Activated CD8-positive, alpha-beta memory T cell treated with anti-CD3 and anti-CD28 coated beads, Interleukin-2, amount 50 U/mL, for 24 hours (primary cell): ENCODE data around the gene FMNL3.
"Not testable (repeated sequence)": the region's sequence is repeated elsewhere in the genome, so short reads cannot be mapped to it uniquely, and the experiment has no call there.

Experiments used
- DNase-seq: peaks from one replicate; pipeline ENCODE4 v3.0.0-alpha.2; 2020; ENCODE audit errors: extremely low read depth

The FMNL3 gene

DNA sequence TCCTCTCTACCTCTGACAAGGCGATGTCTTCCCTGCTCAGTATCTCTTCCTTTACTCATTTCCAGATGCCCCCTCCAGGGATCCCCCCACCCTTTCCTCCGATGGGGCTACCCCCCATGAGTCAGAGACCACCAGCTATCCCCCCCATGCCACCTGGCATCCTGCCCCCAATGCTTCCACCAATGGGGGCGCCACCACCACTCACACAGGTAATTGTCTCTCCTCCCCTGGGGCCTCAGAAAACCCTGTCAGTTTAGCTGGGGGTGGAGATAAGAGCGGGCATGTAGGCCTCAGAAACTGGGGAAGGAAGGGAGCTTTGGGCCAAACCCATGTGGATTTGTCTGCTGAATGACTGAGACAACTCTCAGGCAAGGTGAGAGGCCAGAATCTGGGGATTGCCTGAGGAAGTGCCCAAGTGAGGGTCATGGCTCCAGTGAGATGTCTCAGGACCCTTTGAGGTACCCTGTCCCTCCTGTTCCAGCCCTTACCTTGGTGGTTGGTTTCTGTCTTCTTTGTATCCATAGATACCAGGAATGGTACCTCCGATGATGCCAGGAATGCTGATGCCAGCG lies 75.8 kb downstream of the FMNL3 start:
- no peak for DNase-seq

DNA sequence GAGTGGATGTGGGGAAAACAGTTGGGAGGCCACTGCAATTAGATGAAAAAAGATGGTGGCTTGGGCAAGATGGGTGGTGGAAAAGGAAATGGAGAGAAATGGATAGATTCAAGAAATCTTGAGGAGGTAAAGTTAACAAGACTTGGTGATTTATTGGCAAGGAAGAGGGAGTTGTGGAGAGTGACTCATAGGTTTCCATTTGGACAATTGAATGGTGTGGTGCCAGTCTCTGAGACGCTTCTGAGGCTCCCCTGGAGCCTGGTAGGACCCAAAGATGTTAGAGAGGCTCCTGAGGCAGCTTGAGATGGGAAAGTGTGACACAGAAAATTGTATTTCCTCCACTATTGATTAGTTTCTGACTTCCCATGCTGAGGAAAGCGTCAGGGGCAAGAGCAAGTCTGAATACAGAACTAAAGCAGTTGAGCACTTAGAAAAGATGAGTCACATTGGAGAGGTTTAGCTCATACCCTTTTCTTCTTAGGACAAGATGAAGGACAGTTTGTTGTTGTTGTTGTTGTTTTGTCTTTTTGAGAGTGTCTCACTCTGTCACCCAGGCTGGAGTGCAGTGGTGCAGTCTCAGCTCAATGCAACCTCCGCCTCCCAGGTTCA lies 79.3 kb downstream of the FMNL3 start:
- no peak for DNase-seq

DNA sequence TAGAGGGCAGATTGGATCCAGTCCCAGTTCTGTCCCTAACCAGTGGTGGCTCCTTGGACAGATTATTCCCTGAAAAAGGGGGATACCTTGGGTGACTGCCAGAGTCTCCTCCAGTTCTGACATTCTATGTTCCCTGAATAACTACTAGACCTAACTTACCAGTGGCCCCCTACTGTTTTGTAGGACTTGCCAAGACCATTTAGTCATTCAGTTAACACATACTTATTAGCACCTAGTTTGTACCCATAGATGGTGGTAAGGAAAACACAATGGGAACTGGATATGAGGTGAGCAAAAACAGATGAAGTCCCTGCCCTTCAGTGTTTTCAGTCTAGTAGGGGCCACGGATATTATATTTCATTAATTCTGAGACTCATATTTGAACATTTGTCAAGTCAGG lies 80.4 kb downstream of the FMNL3 start:
- no peak for DNase-seq

DNA sequence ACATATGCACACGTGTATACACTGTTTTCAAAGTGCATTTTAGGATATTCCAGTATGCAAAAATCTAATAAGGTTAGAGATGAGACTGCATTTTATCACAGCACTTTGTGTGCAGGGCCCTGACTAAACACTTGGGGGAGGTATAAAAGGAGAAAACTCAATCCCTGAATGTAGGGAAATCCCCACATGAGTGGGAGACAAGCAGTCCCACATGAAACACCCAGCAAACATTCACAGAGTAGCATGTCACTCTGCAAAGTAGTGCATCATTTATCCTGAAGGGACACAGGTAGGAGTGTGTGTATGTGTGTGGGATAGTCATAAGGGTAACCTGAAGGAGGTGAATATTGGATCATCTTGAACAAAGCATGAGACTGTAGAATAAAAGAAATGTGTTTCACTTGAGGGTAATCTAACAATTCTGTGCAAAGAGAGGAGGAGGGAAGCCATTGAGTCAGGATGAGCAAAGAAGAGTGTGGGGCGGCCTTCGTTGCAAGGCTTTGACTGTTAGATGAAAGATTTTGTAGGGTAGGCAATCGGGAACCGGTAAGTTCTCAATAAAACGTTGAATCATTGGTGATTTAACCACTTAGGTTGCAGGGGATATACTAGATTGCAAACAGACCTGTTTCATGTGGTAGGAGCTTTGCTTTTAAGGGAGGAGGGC lies 80.9 kb downstream of the FMNL3 start:
- no peak for DNase-seq

DNA sequence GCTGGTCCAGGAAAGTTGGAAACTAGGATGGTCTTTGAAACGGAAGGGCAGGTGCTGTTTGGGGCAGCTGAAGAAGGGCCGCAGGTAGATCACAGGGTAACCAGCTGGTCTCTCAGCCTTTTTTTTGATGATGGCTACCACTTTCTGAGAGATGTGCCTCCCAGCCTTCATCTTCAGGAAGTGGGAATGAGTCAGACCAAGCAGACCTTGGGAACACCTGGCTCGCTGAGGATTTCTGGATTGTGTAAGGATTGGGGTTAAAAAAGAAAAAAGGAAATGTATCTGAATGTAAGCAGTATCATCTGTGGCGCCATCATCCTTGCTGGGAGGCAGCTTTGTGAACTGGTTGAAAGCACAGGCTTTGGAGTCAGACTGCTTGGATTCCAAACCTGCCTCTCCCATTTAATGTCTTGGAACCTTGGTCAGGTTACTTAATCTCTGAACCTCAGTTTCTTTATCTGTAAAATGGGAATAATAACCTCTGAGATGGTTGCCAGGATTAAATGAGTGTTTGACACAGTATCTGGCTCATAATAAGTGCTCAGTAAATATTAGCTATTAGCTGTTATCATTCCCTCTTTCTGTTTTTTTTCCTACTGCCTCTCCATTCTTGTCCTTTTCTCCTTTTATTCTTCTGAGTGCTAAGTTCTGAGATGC lies 82.2 kb downstream of the FMNL3 start:
- DNase-seq, result no peak

DNA sequence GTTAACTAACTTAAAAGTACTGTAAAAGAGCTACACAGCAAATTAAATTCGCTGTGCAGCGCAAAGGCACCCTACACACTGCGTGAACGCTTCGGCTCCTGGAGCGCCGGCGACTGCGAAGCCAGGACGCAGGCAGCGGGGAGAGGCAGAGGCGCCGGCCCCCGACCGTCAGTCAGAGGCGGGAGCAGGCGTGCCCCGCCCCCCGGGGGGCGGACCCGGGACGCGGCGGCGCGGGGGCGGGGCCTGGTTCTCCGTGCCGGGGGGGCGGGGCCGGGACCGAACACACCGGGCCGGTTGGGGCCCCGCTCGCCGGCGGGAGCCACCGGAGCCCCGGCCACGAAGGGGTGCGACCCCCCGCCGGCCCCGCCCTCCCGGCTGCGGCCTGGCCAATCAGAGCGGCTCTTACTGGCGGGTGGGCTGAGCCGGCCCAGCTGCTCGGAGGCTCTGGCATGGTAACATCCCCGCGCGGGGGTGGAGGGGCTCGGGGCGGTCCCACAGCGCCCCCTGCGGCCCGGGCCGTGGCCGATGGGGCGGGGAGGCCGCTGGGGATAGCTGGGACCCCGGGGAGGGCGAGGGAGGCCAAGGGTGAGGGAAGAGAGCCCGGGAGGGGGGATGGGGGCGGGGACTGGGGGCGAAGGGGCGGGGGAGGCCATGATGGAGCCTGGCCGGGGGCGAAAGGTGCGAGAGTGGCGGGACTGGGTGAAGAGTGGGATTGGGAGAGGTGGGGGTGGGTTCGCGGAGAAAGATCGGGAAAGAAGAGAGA lies 83.9 kb downstream of the FMNL3 start, which contains the start of gene PRPF40B:
PRPF40B (plus strand) TSS at position 420 of the 763 bp plus-strand sequence; CDS start at position 450, 30 bp downstream.
- DNase-seq, result peak; percentile 38

DNA sequence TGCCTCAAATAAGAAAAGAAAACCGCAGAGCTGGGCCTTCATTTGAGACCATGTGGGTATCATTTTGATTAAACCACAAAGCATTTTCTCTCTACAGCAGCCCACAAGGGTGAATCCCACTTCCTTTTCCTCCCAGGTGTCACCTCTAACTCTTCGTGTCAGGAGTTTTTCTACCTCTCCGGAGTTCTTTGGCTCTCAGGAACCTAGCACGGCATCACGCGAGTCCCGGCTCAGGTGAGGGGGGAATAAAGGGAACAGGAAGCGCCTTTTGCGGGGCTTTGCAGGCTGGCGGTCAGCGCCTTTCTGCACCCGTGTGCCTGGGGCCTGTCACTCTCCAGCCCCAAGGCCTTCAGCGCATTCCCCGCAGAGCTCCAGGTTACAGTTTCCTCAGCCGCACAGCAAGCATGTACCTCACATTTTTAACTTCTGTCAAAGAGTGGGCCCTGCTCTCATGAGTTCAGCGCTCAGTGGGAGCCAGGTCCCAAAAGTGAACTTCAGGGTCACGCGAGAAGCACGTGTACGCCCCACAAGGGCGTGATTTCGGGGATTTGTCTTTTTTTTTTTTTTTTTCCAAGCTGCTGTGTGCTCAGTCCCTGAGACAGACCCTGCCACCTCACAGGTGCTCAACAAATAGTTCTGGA lies 84.6 kb downstream of the FMNL3 start:
- DNase-seq, result peak; percentile 7

DNA sequence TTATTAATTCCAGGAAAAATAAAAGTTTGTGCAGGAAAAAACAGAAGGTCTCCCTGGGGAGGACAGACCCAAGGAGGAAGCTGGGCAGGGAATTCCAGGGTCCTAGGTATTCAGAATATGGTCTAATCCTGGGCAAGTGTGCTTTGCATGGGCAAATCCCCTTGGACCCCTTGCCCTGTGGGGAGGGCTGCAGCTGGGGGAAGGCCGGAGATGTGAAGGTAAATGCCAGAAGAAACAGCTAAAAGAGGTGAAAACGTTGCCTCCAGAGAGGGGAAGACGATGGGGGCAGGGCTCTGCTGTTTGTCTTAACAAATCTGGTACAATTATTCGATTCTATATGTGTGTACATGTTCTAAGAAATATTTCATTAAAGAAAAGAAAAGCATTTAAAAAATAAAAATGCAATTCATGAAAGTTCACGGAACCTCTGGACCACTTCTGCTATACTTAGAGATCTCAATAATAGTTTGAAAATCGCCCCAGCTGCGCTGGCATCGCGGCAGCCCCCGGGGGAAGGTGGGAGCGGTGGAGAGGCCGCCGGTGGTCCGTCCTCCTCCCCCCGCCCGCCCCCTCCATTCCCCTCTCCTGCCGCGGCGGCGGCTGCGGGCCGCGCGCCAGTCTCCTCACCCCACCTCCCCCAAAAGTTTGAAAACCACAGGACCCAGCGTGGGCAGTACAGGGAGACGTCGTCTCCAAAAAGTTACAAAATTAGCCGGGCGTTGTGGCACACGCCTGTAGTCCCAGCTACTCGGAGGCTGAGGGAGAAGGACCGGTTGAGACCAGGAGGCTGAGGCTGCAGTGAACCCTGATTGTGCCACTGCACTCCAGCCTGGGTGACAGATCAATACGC lies 85.3 kb downstream of the FMNL3 start:
- no peak for DNase-seq

DNA sequence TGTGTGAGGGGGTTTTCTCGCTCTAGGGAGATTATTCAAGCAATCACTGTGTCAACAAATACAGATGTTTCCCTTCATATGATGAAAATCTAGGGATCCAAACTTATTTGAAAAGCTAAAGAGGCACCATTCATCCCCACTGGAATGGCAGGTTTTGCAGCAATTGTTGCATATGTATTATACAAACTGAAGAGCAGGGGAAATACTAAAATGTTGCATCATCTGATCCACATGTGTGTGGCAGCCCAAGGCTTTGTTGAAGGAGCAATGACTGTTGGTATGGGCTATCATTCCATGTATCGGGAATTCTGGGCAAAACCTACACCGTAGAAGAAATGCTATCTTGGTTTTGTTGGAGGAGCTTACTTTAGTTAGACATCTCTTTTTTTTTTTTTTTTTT lies 87.9 kb downstream of the FMNL3 start:
- DNase-seq, result no peak

DNA sequence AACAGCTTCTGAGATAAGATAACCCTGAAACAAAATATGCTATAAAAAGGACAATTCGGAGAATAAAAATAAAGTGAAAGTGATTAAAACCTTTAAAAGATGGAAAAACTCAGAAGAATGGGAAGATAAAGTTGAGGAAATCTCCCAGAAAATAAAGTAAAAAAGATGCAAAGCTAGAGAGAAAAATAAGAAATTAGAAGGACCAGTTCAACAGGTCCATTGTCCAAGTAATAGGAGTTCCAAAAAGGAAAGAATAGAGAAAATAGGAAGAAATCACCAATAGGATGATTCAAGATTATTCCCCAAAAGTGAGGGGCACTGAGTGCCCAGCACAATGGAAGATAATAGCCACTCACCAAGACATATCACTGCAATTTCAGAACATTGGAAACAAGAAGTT lies 88.6 kb downstream of the FMNL3 start:
- no peak for DNase-seq

DNA sequence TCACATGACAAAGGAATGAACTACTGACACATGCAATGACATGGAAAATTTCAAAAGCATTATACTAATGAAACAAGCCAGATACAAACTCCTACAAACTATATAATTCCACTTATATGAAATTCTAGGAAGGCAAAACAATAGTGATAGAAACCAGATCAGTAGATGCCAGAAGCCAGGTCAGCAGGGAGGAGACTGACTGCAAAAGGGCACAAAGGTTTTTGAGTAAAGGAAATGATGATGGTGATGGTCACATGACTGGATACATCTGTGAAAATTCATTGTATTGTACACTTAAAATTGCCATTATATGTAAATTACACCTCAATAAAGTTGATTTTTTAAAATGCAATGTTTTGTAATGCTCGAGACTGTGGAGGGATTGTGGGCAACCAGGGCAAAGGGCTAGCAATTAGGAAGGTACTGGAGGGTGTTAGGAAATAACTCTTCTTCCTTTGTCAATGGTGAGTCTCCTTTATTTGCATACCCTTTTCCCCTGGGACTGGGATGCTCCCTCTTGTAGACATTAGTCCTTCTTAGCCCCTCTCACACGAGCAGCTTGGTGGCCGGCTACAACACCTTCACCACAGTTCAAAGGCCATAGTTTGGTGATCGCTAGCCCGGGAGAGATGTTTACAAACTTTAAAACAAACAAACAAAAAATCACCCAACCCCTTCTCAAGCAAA lies 90.5 kb downstream of the FMNL3 start:
- DNase-seq, result no peak

DNA sequence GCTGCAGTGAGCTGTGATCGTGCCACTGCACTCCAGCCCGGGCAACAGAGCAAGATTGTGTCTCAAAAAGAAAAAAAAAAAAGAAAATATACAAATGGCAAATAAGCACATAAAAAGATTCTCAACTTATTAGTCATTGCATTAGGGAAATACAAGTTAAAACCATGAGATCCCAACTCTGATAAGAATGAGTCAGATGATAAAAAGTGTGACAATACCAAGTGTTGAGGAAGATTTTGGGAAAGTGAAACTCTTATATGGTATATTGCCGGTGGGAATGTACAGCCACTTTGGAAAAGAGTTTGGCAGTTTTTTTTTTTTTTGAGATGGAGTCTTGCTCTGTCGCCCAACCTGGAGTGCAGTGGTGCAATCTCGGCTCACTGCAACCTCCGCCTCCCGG lies 91.5 kb downstream of the FMNL3 start:
- no peak for DNase-seq

DNA sequence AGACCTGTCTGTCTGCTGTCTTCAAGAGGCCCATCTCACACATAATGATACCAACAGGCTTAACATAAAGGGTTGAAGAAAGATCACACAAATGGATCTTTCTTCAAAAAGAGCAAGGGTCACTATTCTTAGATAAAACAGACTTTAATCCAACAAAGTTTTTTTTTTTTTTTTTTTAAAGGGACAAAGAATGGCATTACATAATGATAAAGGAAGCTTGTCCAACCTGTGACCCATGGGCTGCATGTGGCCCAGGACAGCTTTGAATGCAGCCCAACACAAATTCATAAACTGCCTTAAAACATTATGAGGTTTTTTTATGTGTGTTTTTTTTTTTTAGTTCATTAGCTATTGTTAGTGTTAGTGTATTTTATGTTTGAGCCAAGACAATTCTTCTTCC lies 95.0 kb downstream of the FMNL3 start:
- DNase-seq, result no peak

DNA sequence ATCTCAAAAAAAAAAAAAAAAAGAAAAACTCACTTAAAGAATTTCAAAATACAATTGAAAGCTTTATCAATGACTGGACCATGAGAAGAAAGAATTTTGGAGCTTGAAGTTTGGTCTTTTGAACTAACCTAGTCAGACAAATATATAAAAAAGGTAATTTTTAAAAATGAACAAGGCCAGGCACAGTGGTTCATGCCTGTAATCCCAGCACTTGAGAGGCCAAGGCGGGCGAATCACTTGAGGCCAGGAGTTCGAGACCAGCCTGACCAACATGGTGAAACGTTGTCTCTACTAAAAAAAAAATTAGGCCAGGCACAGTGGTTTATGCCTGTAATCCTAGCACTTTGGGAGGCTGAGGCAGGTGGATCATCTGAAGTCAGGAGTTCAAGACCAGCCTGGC lies 96.4 kb downstream of the FMNL3 start:
- not testable (repeated sequence) for DNase-seq

DNA sequence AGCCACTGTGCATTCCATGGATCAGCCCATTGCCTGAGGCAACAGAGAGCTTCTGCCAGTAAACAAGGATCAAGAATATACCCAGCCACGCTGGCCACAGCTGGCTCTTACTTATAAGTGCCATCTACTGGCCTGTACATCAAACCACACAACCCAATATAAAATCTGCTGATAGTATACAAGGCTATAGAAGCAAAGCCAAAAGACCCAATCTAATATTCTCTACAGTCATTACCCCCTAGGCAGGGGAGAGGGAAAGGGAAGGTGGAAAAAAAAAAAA lies 97.4 kb downstream of the FMNL3 start:
- no peak for DNase-seq

DNA sequence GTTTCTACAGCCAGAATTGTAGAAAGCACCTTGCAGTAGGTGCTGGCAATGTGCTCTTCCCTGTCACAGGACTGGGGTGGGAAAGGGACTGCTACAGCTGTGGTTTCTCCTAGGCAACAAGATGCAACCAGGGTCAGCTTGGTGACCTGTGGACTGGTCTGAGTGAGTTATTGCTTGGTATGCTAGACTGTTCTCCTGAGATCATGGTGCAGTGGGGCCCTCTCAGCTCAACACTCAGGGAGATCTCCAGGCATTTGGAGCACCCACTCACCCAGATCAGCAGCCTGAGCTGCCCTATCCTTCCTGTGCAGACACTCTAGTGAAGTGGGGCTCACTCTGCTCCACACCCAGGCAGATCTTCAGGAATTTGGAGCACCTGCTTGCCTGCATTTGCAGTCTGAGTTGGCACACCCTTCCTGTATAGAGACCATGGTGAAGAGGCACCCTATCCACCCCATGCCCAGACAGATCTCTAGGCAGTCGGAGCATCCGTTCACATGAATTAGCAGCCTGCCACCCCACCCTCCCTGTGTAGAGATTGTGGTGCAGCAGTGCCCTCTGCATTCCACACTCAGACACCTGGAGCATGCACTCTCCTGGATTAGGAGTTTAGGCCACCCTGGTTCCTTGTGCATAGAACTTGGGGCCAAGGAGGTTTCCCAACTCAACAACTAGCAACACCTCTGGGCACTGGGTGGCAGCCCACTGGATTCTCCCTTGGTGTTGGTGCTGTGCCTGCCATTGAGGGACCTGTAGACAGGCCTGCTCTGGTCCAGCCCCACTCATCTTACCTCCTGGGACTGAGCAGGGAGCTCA lies 97.9 kb downstream of the FMNL3 start:
- no peak for DNase-seq

DNA sequence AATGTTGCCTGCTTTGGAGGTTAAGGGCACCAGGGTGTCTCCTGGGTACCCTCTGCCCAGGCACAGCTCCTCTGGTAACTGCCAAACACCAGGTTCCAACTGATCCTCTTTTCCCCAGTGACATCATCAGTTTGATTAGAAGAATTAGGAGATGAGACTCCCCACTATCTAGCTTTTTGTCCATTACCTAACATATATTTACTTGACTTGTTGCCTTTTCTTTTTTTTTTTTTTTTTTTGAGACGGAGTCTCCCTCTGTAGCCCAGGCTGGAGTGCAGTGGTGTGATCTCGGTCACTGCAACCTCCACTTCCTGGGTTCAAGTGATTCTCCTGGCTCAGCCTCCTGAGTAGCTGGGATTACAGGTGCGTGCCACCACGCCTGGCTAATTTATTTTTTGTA lies 101.7 kb downstream of the FMNL3 start, which contains the start of gene FAM186B:
FAM186B (minus strand) TSS at position 101 of the 400 bp plus-strand sequence. CDS start 162 bp downstream, outside the sequence.
- not testable (repeated sequence) for DNase-seq

DNA sequence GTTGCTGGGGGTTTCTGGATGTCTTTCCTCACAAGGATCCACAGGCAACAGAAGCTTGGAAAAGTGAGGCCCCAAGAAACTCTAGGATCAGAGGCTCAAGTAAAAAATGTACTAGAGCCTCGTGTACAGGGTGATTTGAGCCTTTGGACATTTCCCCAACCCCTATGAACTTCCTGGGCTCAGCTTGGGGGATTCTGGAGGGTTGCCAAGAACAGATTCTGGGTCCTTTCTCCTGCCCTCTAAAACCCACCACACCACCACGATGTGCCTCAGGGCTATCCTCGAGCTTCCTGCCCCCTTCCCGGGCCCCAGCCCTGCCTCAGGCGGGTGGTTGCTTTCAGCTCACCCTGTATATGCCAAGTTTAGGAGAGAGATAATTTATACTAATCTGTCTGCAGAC lies 102.3 kb downstream of the FMNL3 start:
- DNase-seq, result no peak

DNA sequence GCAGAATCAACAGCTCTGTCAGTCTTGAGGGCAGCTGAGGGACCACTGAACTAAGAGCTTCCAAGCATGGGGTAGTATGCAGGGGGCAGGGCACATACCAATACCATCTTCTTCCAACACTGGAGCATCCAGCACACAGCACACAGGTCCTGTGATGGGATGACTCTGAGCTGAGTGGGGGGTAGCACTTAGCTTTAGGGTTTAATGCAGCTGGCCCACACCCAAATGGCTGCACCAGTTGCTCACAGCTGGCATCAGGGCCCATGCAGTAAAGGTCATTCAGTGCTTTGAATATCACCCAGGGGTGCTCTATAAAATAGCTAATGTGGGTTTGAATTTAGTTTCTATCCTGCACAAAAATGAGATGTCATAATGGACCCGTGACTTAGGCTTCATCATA lies 103.5 kb downstream of the FMNL3 start:
- no peak for DNase-seq
